ENCODE measurements around the gene DKC1.

The DKC1 gene

GRCh38 chrX:154727871-154728270 lies 34.8 kb upstream of the DKC1 start:
- no peak overlapping the region for H3K4me3 ChIP-seq (ENCODE audit: severe bottlenecking)
- DNase-seq (ENCODE audit: low spot score) (peak; percentile 38), ATAC-seq (ENCODE audit: low read depth) (peak; percentile 57)
- peak overlapping the region; percentile 84 for H3K27ac ChIP-seq (ENCODE audit: poor library complexity, severe bottlenecking)
- no peaks in the 10 kb centered on the region for H3K9me3 ChIP-seq (ENCODE audit: severe bottlenecking)
- H3K36me3 ChIP-seq (ENCODE audit: low read depth): no peaks in the 10 kb centered on the region
- no peak for TF ChIP-seq CTCF (IDR thresholded peaks at IDR 0.05; ENCODE audit: poor library complexity, severe bottlenecking)
- peaks cover 51% of the 10 kb centered on the region for H3K4me1 ChIP-seq (ENCODE audit: insufficient read depth, poor library complexity, severe bottlenecking)
- no peaks in the 10 kb centered on the region for H3K27me3 ChIP-seq (ENCODE audit: insufficient read depth, poor library complexity, severe bottlenecking)

GRCh38 chrX:154728431-154729190 lies 34.1 kb upstream of the DKC1 start:
- Histone ChIP-seq H3K27ac (ENCODE audit: poor library complexity, severe bottlenecking) (peak overlapping the region; percentile 84), H3K36me3 (ENCODE audit: low read depth) (no peaks in the 10 kb centered on the region), H3K9me3 (ENCODE audit: severe bottlenecking) (no peaks in the 10 kb centered on the region), H3K4me3 (ENCODE audit: severe bottlenecking) (no peak overlapping the region), H3K27me3 (ENCODE audit: insufficient read depth, poor library complexity, severe bottlenecking) (no peaks in the 10 kb centered on the region), H3K4me1 (ENCODE audit: insufficient read depth, poor library complexity, severe bottlenecking) (peaks cover 59% of the 10 kb centered on the region)
- no peak for DNase-seq (ENCODE audit: low spot score)
- no peak for TF ChIP-seq CTCF (IDR thresholded peaks at IDR 0.05; ENCODE audit: poor library complexity, severe bottlenecking)
- no peak for ATAC-seq (ENCODE audit: low read depth)

- Histone ChIP-seq H3K36me3 (ENCODE audit: low read depth) (no peaks in the 10 kb centered on the region), H3K4me3 (ENCODE audit: severe bottlenecking) (no peak overlapping the region), H3K9me3 (ENCODE audit: severe bottlenecking) (no peaks in the 10 kb centered on the region), H3K27me3 (ENCODE audit: insufficient read depth, poor library complexity, severe bottlenecking) (no peaks in the 10 kb centered on the region), H3K27ac (ENCODE audit: poor library complexity, severe bottlenecking) (peak overlapping the region; percentile 84), H3K4me1 (ENCODE audit: insufficient read depth, poor library complexity, severe bottlenecking) (peaks cover 67% of the 10 kb centered on the region)
- DNase-seq (ENCODE audit: low spot score) (no peak), ATAC-seq (ENCODE audit: low read depth) (no peak)
- TF ChIP-seq CTCF (IDR thresholded peaks at IDR 0.05; ENCODE audit: poor library complexity, severe bottlenecking): no peak
Observed at GRCh38 chrX:154729439-154729838, 33.2 kb upstream of the DKC1 start.

- no peak for TF ChIP-seq CTCF (IDR thresholded peaks at IDR 0.05; ENCODE audit: poor library complexity, severe bottlenecking)
- peak overlapping the region; percentile 84 for H3K27ac ChIP-seq (ENCODE audit: poor library complexity, severe bottlenecking)
- peak; percentile 17; the same call in 2 of the 3 replicates for ATAC-seq (ENCODE audit: low read depth)
- H3K4me1 ChIP-seq (ENCODE audit: insufficient read depth, poor library complexity, severe bottlenecking): peaks cover 76% of the 10 kb centered on the region
- no peaks in the 10 kb centered on the region for H3K27me3 ChIP-seq (ENCODE audit: insufficient read depth, poor library complexity, severe bottlenecking)
- H3K9me3 ChIP-seq (ENCODE audit: severe bottlenecking): no peaks in the 10 kb centered on the region
- no peak for DNase-seq (ENCODE audit: low spot score)
- H3K4me3 ChIP-seq (ENCODE audit: severe bottlenecking): no peak overlapping the region
- no peaks in the 10 kb centered on the region for H3K36me3 ChIP-seq (ENCODE audit: low read depth)
Observed at GRCh38 chrX:154730253-154730891, 32.3 kb upstream of the DKC1 start.

GRCh38 chrX:154731184-154731583 lies 31.5 kb upstream of the DKC1 start:
- no peak for TF ChIP-seq CTCF (IDR thresholded peaks at IDR 0.05; ENCODE audit: poor library complexity, severe bottlenecking)
- no peaks in the 10 kb centered on the region for H3K36me3 ChIP-seq (ENCODE audit: low read depth)
- DNase-seq (ENCODE audit: low spot score) (no peak), ATAC-seq (ENCODE audit: low read depth) (no peak)
- no peak overlapping the region for H3K4me3 ChIP-seq (ENCODE audit: severe bottlenecking)
- peak overlapping the region; percentile 84 for H3K27ac ChIP-seq (ENCODE audit: poor library complexity, severe bottlenecking)
- H3K4me1 ChIP-seq (ENCODE audit: insufficient read depth, poor library complexity, severe bottlenecking): peaks cover 80% of the 10 kb centered on the region
- H3K9me3 ChIP-seq (ENCODE audit: severe bottlenecking): no peaks in the 10 kb centered on the region
- no peaks in the 10 kb centered on the region for H3K27me3 ChIP-seq (ENCODE audit: insufficient read depth, poor library complexity, severe bottlenecking)
